H1 (cell line): ENCODE measurements around the gene HDAC3.

Source experiments
- BACH1 ChIP-seq: IDR thresholded peaks from 2 replicates; pipeline ENCODE4 v1.6.1; 2012; ENCODE audit warnings: low read length, improper control_type of control experiment
- CEBPB ChIP-seq: IDR thresholded peaks from 2 replicates; pipeline ENCODE4 v1.6.1; 2012; ENCODE audit warnings: low read depth, low read length
- CREB1 ChIP-seq: IDR thresholded peaks from 2 replicates; pipeline ENCODE4 v1.6.1; 2012; ENCODE audit warnings: inconsistent platforms
- CTCF ChIP-seq, 3 experiments: IDR thresholded peaks; 1 replicate in 2 of 3; 2 replicates in 1 of 3; pipeline versions ENCODE4 v1.5.1 to v1.6.1; 2011; ENCODE audit warnings: low read length in 3 of 3, mild to moderate bottlenecking in 3 of 3, inconsistent platforms in 2 of 3, low read depth in 1 of 3, moderate library complexity in 1 of 3; ENCODE audit not compliant: insufficient read depth in 1 of 3; ENCODE audit errors: control extremely low read depth in 1 of 3
- EP300 ChIP-seq, 2 experiments: IDR thresholded peaks; 1 replicate in 1 of 2; 2 replicates in 1 of 2; pipeline ENCODE4 v1.6.1; 2011 to 2012; ENCODE audit warnings: low read depth in 2 of 2, low read length in 2 of 2, mild to moderate bottlenecking in 2 of 2, borderline replicate concordance in 1 of 2, inconsistent platforms in 1 of 2, moderate library complexity in 1 of 2
- GTF2F1 ChIP-seq: IDR thresholded peaks from 2 replicates; pipeline ENCODE4 v1.6.1; 2012; ENCODE audit warnings: low read depth, low read length, improper control_type of control experiment, borderline replicate concordance
- ZNF274 ChIP-seq: IDR thresholded peaks from 2 replicates; pipeline ENCODE4 v1.7.0; 2012; ENCODE audit warnings: low read length, borderline replicate concordance; ENCODE audit errors: extremely low read depth

GRCh38 chr5:141608046-141608445 lies 28.6 kb downstream of the HDAC3 start:
- TF ChIP-seq CREB1: no peak
- TF ChIP-seq CTCF (IDR thresholded peaks at IDR 0.05; ENCODE audit: control extremely low read depth in 1 of 3, insufficient read depth in 1 of 3, low read depth in 1 of 3, low read length in 3 of 3): no peak
- TF ChIP-seq BACH1: no peak
- TF ChIP-seq ZNF274: no peak
- no peak for TF ChIP-seq EP300 (IDR thresholded peaks at IDR 0.05; ENCODE audit: borderline replicate concordance in 1 of 2, low read depth in 2 of 2, low read length in 2 of 2)
- TF ChIP-seq CEBPB: no peak
- no peak for TF ChIP-seq GTF2F1
